ENCODE measurements around the gene ALOX5.

The ALOX5 gene

GRCh38 chr10:45456233-45456632 lies 82.2 kb downstream of the ALOX5 start:
- WGBS (ENCODE audit: insufficient coverage): 97% methylated on average over 5 of the region's 7 CpGs
- POLR2A ChIA-PET: no interaction called here
- H3K4me3 ChIP-seq (ENCODE audit: control insufficient read depth in 1 of 7, extremely low read depth in 1 of 7, insufficient read depth in 4 of 7, low read depth in 2 of 7, low read length in 6 of 7): no peak overlapping the region
- CTCF ChIA-PET: no interaction called here
- no peaks in the 10 kb centered on the region for H3K9me3 ChIP-seq (ENCODE audit: control extremely low read depth in 1 of 5, control insufficient read depth in 4 of 5, insufficient read depth in 2 of 5, low read depth in 1 of 5, low read length in 4 of 5)
- H3K36me3 ChIP-seq (ENCODE audit: control insufficient read depth in 4 of 4, insufficient read depth in 4 of 4, low read length in 3 of 4): peaks cover 24 to 68% (median 29%) of the 10 kb centered on the region in 4 experiments
- no peaks in the 10 kb centered on the region for H3K27me3 ChIP-seq (replicated peaks in 2 of 5; ENCODE audit: control insufficient read depth in 4 of 5, insufficient read depth in 5 of 5, low read length in 4 of 5)
- peaks cover 0 to 13% (median 2%) of the 10 kb centered on the region in 4 experiments for H3K4me1 ChIP-seq (ENCODE audit: control extremely low read depth in 1 of 4, control insufficient read depth in 4 of 4, insufficient read depth in 4 of 4, low read length in 3 of 4)
- no peak overlapping the region for H3K27ac ChIP-seq (ENCODE audit: insufficient read depth in 1 of 2, low read depth in 1 of 2, low read length in 2 of 2, poor library complexity in 1 of 2, severe bottlenecking in 2 of 2)
- DNase-seq: no peak

- H3K27ac ChIP-seq (ENCODE audit: insufficient read depth in 1 of 2, low read depth in 1 of 2, low read length in 2 of 2, poor library complexity in 1 of 2, severe bottlenecking in 2 of 2): no peak overlapping the region
- ChIA-PET POLR2A (no interaction called here), CTCF (no interaction called here)
- H3K9me3 ChIP-seq (ENCODE audit: control extremely low read depth in 1 of 5, control insufficient read depth in 4 of 5, insufficient read depth in 2 of 5, low read depth in 1 of 5, low read length in 4 of 5): no peaks in the 10 kb centered on the region
- 100% methylated on average over 5 of the region's 7 CpGs for WGBS (ENCODE audit: insufficient coverage)
- peaks cover 24 to 71% (median 30%) of the 10 kb centered on the region in 4 experiments for H3K36me3 ChIP-seq (ENCODE audit: control insufficient read depth in 4 of 4, insufficient read depth in 4 of 4, low read length in 3 of 4)
- no peaks in the 10 kb centered on the region for H3K27me3 ChIP-seq (replicated peaks in 2 of 5; ENCODE audit: control insufficient read depth in 4 of 5, insufficient read depth in 5 of 5, low read length in 4 of 5)
- DNase-seq: no peak
- H3K4me3 ChIP-seq (ENCODE audit: control insufficient read depth in 1 of 7, extremely low read depth in 1 of 7, insufficient read depth in 4 of 7, low read depth in 2 of 7, low read length in 6 of 7): no peak overlapping the region
- peaks cover 0 to 17% (median 5%) of the 10 kb centered on the region in 4 experiments for H3K4me1 ChIP-seq (ENCODE audit: control extremely low read depth in 1 of 4, control insufficient read depth in 4 of 4, insufficient read depth in 4 of 4, low read length in 3 of 4)
Measured at GRCh38 chr10:45456822-45457221, 82.8 kb downstream of the ALOX5 start.

- WGBS (ENCODE audit: insufficient coverage): 96% methylated on average over 7 of the region's 8 CpGs
- ChIA-PET CTCF (no interaction called here), POLR2A (no interaction called here)
- Histone ChIP-seq H3K4me3 (ENCODE audit: control insufficient read depth in 1 of 7, extremely low read depth in 1 of 7, insufficient read depth in 4 of 7, low read depth in 2 of 7, low read length in 6 of 7) (no peak overlapping the region), H3K4me1 (ENCODE audit: control extremely low read depth in 1 of 4, control insufficient read depth in 4 of 4, insufficient read depth in 4 of 4, low read length in 3 of 4) (peaks cover 4 to 22% (median 8%) of the 10 kb centered on the region in 4 experiments), H3K27ac (ENCODE audit: insufficient read depth in 1 of 2, low read depth in 1 of 2, low read length in 2 of 2, poor library complexity in 1 of 2, severe bottlenecking in 2 of 2) (no peak overlapping the region), H3K27me3 (replicated peaks in 2 of 5; ENCODE audit: control insufficient read depth in 4 of 5, insufficient read depth in 5 of 5, low read length in 4 of 5) (no peaks in the 10 kb centered on the region), H3K36me3 (ENCODE audit: control insufficient read depth in 4 of 4, insufficient read depth in 4 of 4, low read length in 3 of 4) (peaks cover 24 to 71% (median 31%) of the 10 kb centered on the region in 4 experiments), H3K9me3 (ENCODE audit: control extremely low read depth in 1 of 5, control insufficient read depth in 4 of 5, insufficient read depth in 2 of 5, low read depth in 1 of 5, low read length in 4 of 5) (no peaks in the 10 kb centered on the region)
- DNase-seq: no peak
Measured at GRCh38 chr10:45457487-45457886, 83.5 kb downstream of the ALOX5 start.

DNA sequence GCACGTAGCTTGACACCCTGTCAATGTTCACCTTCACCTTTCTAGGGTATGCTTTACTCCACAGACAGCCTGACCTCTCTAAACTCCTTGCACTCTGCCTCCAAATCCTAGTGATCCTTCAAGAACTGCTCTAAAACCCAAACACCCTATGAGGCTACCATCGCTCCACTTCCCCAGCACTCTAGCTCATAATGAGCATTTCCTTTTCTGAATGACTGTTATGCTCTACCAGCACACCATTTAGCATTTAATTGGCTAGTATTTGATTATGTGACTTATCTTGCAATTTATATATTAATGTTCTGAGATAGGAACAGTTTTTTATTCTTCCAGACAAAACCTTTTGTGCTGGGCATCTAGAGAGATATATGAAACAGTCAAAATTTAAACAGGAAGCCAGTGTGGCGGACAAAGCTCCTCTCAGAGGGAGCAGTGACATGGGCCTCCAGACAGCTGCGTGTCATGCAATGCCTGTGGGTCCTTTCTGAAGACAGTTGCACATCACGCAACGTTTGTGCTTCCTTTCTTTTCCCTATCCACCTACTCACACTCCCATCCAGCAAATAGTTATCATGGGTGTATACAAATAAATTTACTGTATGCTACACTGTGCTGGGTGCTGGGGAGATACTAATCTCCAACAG lies 86.3 kb downstream of the ALOX5 start:
- POLR2A ChIA-PET: no interaction called here
- CTCF ChIA-PET: interaction anchor here (0.9 kb wide), 1 partner anchor 56 kb away, joined by 3 read pairs; no protein-coding TSS in a partner anchor
- no peak for DNase-seq
- H3K9me3 ChIP-seq (ENCODE audit: control extremely low read depth in 1 of 5, control insufficient read depth in 4 of 5, insufficient read depth in 2 of 5, low read depth in 1 of 5, low read length in 4 of 5): no peaks in the 10 kb centered on the region
- H3K4me1 ChIP-seq (ENCODE audit: control extremely low read depth in 1 of 4, control insufficient read depth in 4 of 4, insufficient read depth in 4 of 4, low read length in 3 of 4): peaks cover 9 to 30% (median 11%) of the 10 kb centered on the region in 4 experiments
- peaks cover 22 to 71% (median 34%) of the 10 kb centered on the region in 4 experiments for H3K36me3 ChIP-seq (ENCODE audit: control insufficient read depth in 4 of 4, insufficient read depth in 4 of 4, low read length in 3 of 4)
- H3K27me3 ChIP-seq (replicated peaks in 2 of 5; ENCODE audit: control insufficient read depth in 4 of 5, insufficient read depth in 5 of 5, low read length in 4 of 5): no peaks in the 10 kb centered on the region
- 86% methylated on average over 4 of the region's 6 CpGs for WGBS (ENCODE audit: insufficient coverage)
- H3K27ac ChIP-seq (ENCODE audit: insufficient read depth in 1 of 2, low read depth in 1 of 2, low read length in 2 of 2, poor library complexity in 1 of 2, severe bottlenecking in 2 of 2): no peak overlapping the region
- H3K4me3 ChIP-seq (ENCODE audit: control insufficient read depth in 1 of 7, extremely low read depth in 1 of 7, insufficient read depth in 4 of 7, low read depth in 2 of 7, low read length in 6 of 7): no peak overlapping the region

- Histone ChIP-seq H3K27me3 (replicated peaks in 2 of 5; ENCODE audit: control insufficient read depth in 4 of 5, insufficient read depth in 5 of 5, low read length in 4 of 5) (no peaks in the 10 kb centered on the region), H3K9me3 (ENCODE audit: control extremely low read depth in 1 of 5, control insufficient read depth in 4 of 5, insufficient read depth in 2 of 5, low read depth in 1 of 5, low read length in 4 of 5) (no peaks in the 10 kb centered on the region), H3K36me3 (ENCODE audit: control insufficient read depth in 4 of 4, insufficient read depth in 4 of 4, low read length in 3 of 4) (peaks cover 21 to 64% (median 33%) of the 10 kb centered on the region in 4 experiments), H3K4me1 (ENCODE audit: control extremely low read depth in 1 of 4, control insufficient read depth in 4 of 4, insufficient read depth in 4 of 4, low read length in 3 of 4) (peaks cover 9 to 30% (median 16%) of the 10 kb centered on the region in 4 experiments), H3K4me3 (ENCODE audit: control insufficient read depth in 1 of 7, extremely low read depth in 1 of 7, insufficient read depth in 4 of 7, low read depth in 2 of 7, low read length in 6 of 7) (no peak overlapping the region), H3K27ac (ENCODE audit: insufficient read depth in 1 of 2, low read depth in 1 of 2, low read length in 2 of 2, poor library complexity in 1 of 2, severe bottlenecking in 2 of 2) (no peak overlapping the region)
- ChIA-PET POLR2A (no interaction called here), CTCF (interaction anchor here (0.9 to 2.4 kb wide), 5 partner anchors 11 to 211 kb away, joined by 3 to 6 read pairs (median 5); partner anchors contain the start of gene ZFAND4)
- WGBS (ENCODE audit: insufficient coverage): 97% methylated on average over 7 of the region's 7 CpGs
- no peak for DNase-seq
Measured at GRCh38 chr10:45461034-45461433, 87.0 kb downstream of the ALOX5 start.

DNA sequence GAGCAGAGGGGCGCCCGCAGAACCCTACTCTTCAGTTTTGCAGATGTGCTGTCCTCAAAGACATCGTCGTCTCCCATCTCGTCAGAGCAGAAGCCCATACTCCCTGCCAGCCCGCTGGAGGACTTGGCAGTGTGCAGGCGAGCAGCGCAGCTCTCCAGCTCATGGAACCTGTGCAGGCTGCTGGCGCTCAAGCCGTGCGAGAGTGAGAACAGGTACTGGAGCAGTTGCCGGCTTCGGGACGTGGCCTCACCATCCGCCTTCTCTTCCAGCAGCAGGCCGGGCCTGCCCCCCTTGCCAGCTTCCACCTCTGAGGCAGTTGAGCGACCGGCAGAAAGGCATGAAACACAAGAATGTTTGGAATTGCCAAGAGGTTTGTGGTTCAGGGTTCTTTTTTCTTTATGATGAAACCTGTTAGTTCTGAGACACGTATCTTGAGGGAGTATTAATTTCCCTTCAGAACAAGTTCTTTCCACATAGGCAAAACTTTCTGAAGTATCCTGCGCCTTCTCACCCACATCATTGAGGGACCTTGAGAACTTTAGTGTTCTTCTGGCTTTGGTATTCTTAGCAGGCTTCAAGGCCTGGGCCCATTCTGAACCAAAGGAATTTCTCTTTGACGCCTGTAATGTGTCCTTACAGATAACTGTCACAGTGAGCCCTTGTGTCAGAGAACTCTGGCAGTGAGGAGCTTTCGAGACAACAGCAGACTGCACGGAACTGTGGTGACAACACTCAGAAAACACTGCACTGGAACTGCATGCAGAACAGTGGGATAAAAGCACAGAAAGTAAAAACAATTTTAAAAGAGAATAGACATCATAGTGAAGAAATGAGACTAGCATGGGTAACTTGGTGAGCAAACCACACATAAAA lies 89.5 kb downstream of the ALOX5 start:
- H3K36me3 ChIP-seq (ENCODE audit: control insufficient read depth in 4 of 4, insufficient read depth in 4 of 4, low read length in 3 of 4): peaks cover 13 to 41% (median 20%) of the 10 kb centered on the region in 4 experiments
- peak overlapping the region in 1 of 7 experiments; percentile 38 for H3K4me3 ChIP-seq (ENCODE audit: control insufficient read depth in 1 of 7, extremely low read depth in 1 of 7, insufficient read depth in 4 of 7, low read depth in 2 of 7, low read length in 6 of 7)
- CTCF ChIA-PET: interaction anchor here (0.8 to 2.9 kb wide), 5 partner anchors 13 to 229 kb away, joined by 3 to 13 read pairs (median 5); partner anchors contain the start of gene ZFAND4
- H3K27me3 ChIP-seq (replicated peaks in 2 of 5; ENCODE audit: control insufficient read depth in 4 of 5, insufficient read depth in 5 of 5, low read length in 4 of 5): no peaks in the 10 kb centered on the region
- no peak for DNase-seq
- 98% methylated on average over 23 of the region's 23 CpGs for WGBS (ENCODE audit: insufficient coverage)
- POLR2A ChIA-PET: no interaction called here
- H3K9me3 ChIP-seq (ENCODE audit: control extremely low read depth in 1 of 5, control insufficient read depth in 4 of 5, insufficient read depth in 2 of 5, low read depth in 1 of 5, low read length in 4 of 5): no peaks in the 10 kb centered on the region
- no peak overlapping the region for H3K27ac ChIP-seq (ENCODE audit: insufficient read depth in 1 of 2, low read depth in 1 of 2, low read length in 2 of 2, poor library complexity in 1 of 2, severe bottlenecking in 2 of 2)
- H3K4me1 ChIP-seq (ENCODE audit: control extremely low read depth in 1 of 4, control insufficient read depth in 4 of 4, insufficient read depth in 4 of 4, low read length in 3 of 4): peaks cover 12 to 40% (median 31%) of the 10 kb centered on the region in 4 experiments

Data from common myeloid progenitor, CD34-positive (primary cell).